ENCODE measurements around the gene DPP8. TPM values are rescaled to one million over a fixed set of nuclear protein-coding genes. Genes with fewer than 3 reads are reported as not detected.

The DPP8 gene
- total RNA-seq, 1 donor from 2014 or later: 30.0 TPM

DNA sequence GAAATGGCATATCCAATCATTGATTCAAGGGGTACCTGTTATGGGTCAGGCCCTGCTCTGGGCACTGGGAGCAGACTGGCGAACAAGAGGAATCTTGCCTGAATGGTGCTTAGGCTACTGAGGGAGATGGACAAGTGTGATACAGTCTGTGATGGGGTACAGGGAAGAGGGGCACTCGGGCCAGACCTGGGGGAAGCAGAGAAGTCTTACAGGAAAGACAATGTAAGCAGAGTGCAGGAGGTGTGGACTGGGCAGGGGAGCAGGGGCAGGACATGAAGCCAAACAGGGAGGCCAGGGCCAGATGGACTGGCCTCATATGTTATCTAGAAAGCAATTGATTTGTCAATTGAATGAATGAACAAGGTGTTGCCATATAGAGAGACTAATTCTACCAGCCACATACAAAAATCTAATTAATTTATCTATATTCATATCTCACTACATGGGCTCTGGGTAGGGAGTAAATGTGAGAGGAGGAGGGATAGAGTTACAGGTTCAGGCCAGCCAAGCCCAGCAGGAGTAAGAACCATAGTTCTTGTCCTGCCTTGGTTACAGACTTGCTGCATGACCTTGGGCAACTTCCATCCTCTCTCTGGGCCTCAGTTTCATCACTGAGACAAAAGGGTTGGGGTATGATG lies 91.2 kb downstream of the DPP8 start:
- no peak for DNase-seq (ENCODE audit: low spot score)

DNA sequence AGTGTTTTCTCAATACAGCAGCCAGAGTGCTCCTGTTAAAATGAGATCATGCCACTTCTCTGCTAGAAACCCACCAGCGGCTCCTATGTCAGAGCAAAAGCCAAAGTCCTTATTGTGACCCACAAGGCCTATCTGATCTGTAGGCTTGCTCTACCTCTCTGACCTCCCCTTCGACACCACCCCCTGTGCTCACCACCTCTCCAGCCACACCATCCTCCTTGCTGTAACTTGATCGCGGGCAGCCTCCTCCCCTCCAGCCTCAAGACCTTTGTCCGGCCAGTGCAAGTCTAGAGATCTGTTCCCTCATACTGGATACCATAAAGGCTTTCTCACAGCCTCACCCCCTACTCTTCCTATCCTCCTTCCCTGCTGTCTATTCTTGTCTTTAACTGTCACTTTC lies 92.8 kb downstream of the DPP8 start:
- no peak for DNase-seq (ENCODE audit: low spot score)

DNA sequence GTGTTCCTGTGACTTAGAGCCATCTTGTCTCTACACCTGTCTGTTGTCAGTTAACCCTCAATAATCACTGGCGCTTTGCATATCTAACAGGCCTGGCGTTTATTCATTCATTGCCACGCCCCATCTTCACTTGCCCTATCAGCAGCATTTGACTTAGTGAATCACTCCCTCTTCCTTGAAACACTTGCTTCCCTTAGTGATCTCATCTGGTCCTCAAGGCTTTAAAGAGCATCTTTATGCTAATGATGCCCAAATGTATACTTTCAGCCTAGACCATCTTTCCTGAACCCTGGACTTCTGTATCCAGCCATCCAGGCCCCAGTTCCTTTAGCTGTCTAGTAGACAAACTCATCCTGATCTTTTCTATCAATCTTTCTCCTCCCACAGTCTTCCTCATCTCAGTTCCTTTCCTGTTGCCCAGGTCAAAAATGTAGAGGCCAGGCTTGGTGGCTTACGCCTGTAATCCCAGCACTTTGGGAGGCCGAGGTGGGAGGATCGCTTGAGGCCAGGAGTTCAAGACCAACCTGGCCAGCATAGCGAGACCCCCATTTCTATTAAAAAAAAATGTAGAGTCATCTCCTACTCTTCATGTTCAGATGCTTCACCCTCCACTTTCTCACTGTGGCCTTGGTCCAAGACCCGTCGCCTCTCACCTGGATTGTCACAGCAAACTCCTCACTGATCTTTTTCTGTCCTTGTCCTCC lies 93.4 kb downstream of the DPP8 start:
- no peak for DNase-seq (ENCODE audit: low spot score)

DNA sequence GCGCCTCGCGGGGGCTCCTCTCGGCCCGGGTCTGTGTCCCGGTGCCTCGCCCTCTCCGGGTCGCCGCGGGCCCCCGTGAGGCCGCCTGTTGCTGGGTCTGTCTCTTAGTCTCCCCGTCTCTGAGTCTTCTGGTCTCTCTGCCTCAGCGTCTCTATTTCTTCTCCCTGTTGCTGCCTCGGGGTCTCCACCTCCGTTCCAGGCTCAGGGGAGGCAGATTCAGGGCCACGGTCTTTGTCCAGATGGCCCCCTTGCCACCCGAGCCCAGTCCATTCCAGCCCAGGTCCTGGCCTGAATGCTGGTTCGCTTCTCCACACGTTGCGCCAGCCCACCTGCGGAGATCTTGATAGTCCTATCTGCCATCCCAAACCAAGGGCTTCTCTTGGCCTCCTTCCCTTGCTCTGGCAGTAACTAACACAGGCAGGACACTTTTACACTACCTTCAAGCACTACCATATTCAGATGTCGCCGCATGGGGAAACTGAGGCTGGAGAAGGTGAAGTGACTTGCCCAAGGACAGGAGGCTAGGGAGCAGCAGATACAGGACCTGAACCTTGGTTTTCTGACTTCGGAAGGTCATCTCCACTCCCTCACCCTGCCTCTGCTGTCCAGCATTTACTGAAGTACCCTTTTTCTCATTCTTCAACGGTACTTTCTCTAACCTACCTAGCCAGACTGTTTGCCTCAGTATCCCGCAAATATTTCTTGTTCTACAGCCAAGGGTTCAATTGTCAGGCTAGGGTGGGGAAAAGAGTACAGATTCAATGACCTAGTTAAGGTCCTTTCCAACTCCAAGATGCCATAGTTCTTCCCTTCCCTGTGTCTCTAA lies 94.1 kb downstream of the DPP8 start:
- no peak for DNase-seq (ENCODE audit: low spot score)

DNA sequence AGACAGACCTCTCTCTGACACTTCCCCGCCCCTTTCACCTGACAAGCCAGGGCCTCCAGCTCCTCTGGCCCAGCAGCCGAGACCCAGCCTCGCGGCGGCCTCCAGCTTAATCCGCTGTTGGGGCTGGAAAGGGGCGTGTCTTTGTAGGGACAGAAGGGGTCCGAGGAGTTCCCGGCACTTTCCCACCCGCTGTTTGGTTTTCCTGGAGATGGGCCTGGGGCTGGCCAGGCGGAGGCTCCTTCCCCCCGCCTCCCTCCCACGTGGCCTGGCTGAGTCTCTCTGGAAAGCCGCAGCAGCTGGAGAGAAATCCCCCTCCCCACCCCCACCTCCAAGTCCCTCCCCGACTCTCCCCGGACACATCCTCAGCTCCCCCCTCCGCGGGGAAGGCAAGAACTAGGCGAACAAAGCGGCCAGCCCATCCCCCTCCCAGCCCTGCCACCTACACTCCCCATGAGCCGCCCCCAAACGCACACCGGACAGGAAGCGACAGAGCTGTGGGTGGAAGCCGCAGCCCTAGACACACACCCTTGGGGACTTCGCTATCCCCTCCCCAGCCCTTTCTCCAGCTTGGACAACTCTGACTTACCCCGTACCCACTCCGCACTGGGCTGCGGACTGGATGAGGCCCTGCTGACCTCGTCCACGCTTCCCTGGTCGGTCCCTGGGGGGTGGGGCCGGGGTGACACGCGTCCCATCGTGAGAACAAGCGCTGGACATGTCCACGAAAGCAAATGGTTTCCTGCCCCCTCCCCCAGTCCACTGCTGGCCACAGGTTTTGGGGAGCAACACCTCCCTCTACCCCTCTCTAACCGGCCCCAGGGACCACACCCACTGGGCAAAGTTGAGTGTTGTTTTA lies 95.9 kb downstream of the DPP8 start:
- peak; percentile 34 for DNase-seq (ENCODE audit: low spot score)

DNA sequence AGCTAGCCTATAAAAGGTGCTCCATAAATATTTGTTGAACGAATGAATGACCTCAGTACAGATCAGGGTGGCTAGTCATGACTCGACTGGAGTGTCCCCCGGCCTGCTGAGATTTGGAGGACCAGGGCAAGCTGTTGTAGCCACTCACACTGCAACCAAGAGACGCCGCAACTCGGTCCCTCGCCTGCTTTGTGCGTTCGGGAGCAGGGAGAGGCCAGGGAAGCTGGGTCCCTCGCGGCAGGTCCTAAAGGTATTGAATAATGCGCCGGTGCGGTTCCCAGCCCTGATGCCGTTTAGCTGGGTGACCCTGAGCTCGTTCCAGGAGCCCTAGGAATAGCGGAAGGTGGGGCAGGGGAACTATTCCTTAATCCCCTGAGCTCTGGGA lies 96.5 kb downstream of the DPP8 start:
- no peak for DNase-seq (ENCODE audit: low spot score)

DNA sequence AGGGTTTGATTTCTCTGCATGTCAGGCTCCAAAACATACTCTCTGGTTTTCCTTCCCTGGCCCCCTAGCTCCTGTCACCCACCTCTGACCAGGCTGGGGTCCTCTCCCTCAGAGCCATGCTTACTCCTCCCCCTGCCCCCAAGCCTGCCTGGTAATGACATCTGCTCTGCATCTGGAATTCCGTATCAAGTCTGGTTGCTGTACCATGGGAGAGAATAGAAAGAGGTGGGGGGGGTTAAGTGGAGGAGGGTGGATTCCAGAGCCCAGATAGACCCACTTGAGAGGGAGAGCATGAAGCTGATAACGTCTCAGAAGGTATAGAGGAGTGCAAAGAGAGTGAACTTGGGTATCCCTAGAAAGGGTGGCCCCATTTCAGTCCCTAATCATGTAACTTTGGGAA lies 98.9 kb downstream of the DPP8 start:
- DNase-seq (ENCODE audit: low spot score): no peak

DNA sequence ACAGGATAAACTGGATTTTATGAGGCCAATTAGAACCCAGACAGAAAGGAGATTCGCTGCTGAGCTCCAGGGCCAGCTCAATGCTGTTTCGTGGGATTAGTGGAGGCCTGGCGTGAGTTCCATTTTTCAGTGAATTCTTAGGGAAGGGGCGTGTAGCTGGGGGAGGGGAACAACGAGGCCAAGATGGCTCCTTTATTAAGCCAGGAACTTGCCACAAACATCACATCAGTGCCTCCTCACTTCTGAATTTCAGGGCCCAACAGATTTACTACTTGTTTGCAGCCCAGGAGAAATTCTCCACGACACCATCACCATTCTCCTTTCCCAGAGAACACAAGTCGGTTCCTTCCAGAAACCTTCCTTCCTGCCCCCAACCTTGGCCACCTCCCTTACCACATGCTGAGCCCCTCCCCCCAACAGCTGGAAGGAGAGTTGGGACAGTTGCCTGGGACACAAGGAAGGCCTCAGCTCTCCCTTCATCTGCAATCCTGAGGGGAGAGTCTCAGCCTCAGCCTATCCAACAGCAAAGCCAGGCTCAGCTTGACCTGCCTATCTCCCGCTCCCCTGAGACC lies 100.6 kb downstream of the DPP8 start:
- peak; percentile 30 for DNase-seq (ENCODE audit: low spot score)

DNA sequence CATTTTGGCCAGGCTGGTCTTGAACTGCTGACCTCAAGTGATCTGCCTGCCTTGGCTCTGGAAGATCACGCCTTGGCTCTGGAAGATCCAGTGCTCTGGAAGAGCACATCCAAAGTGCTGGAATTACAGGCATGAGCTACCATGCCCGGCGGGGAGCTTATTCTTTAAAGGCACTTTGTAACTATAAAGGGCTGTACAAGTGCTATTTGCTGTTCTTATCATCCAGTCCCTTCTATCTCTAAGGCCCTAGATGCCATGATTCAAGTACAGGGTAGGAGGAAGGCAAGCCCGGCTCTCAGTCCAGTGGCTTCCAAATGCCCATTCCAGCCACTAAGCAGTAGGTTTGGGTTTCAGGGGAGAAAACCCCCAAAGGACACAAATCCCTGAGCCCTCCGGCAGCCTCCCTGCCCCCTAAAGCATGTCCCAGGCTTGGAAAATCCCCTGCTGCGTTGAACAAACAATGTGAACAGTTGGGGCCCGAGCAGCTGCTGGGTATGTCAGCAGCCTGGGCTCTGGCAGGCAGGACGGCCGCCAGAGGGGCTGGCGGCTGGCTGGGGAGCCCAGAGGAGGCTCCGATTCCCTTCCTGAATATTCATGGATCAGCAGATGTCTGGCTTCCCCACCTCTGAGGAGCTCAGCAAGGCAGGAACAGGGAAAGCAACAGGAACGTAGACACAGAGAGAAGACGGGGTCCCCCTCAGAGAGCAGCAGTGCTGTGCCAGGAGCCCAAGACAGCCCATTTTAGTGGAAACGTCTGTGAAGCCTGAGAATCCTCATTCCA lies 102.5 kb downstream of the DPP8 start:
- DNase-seq (ENCODE audit: low spot score): peak; percentile 15

DNA sequence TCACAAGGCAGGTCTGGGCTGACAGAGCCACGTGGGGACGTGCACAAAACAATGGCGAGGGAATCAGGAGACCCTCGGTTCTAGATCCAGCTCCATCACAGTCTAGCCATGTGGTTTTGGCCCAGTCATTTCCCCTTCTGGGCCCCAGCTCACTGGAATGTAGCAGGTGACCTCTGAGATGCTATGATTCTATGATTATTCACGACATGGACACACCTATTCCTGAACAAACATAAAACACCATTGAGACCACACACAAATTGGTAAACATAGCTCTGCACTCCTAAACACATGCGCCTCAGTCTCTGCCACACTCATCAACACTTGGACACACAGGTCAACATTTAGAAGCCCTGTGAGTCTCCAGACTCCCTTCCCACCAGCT lies 103.7 kb downstream of the DPP8 start:
- DNase-seq (ENCODE audit: low spot score): no peak

DNA sequence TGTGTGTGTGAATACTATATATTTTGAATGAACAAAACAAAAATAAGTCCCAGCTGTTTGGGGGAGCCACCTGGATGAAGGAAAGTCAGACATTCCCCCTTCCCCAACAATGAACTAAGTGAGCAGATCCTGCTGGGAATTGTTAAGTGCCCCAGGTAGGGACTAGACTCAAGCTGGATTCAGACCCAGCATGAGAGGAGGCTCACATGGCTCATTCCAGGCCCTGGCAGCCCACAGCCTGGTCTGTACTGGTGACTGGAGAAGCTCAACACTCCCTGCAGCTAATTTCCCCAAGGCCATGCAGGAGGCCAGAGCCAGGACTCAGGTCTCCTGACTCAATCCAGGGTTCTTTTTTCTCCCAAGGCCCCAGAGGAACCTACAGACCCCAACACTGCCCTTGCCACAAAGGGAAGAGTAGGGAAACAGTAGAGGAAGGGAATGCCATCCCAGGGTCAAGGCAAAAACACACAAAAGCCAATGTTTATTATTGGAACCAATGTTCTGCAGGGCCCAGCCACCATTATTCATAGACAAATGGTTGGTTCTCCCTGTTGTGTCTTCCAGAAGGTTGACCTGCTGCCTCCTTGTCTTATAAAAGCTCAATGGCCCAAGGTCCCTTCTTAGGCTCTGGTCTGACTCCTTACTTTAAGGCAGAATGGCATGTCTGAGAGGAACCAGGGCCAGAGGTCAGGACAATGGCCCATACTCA lies 104.3 kb downstream of the DPP8 start:
- no peak for DNase-seq (ENCODE audit: low spot score)

DNA sequence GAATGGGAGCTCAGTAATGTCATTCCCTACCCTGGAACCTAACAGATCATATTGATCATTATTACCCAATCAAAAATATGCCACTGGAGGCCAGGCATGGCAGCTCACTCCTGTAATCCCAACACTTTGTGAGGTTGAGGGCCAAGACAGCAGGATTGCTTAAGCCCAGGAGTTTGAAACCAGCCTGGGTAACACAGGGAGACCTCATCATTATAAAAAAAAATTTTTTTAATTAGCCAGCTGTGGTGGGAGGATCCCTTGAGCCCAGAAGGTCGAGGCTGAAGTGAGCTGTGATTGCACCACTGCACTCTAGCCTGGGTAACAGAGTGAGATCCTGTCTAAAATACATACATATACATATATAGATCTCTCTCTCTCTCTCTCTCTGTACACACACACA lies 104.9 kb downstream of the DPP8 start:
- no peak for DNase-seq (ENCODE audit: low spot score)

DNA sequence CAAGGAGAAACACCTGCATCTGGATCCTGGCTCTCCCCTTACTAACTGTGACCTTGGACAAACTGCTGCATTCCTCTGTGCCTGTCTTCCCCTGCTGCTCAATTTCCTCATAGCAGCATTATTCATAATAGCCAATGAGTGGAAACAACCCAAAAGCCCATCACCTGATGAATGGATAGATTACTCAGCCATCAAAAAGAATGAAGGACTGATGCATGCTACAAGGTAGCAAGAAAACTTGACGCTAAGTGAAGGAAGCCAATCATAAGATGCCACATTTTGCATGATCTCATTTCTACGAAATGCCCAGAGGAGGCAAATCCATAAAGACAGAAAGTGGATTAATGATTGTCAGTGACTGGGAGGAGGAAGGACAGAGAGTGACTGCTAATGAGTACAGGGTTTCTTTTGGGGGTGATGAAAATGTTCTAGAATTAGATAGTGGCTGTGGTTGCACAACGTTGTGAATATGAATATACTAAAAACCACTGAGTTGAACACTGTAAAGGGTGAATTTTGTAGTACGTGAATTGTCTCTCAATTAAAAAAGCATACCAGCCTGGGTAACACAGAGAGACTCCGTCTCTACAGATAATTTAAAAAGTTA lies 105.9 kb downstream of the DPP8 start:
- DNase-seq (ENCODE audit: low spot score): no peak

DNA sequence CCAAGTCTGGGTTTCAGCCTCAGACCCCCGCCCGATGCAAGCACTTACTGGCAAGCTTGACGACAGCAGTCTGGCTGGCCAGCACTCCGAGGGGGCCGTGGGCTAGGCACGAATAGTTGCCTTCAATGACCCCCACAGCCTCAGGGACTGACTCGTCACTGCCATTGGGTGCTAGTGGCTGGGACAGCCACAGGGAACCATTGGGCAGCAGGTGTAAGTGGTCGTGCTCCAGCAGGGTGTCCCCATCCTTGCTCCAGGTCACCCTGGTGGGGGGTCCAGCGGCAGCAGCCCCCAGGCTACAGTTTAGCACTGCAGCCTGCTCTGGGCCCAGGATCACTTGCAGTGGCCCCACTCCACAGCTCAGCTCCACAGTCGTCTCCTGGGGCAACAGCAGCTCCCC lies 106.5 kb downstream of the DPP8 start:
- DNase-seq (ENCODE audit: low spot score): no peak

DNA sequence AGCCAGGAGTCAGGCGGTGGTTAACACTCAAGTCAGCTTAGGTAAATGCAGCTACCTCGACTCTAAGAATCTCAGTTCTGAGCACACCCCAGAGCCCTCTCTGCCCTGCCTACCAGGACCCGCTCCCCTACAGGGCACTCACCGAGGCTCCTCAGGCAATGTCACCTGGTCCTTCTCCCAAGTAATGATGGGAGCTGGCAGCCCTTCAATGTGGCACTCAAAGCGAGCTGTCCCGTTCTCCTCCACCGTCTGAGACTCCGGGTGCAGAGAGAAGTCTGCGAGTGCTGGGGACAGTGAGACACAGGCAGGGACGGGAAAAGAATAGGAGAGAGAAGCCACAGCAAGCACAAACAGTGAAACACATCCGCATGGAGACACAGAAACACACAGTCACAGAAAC lies 107.5 kb downstream of the DPP8 start:
- no peak for DNase-seq (ENCODE audit: low spot score)

DNA sequence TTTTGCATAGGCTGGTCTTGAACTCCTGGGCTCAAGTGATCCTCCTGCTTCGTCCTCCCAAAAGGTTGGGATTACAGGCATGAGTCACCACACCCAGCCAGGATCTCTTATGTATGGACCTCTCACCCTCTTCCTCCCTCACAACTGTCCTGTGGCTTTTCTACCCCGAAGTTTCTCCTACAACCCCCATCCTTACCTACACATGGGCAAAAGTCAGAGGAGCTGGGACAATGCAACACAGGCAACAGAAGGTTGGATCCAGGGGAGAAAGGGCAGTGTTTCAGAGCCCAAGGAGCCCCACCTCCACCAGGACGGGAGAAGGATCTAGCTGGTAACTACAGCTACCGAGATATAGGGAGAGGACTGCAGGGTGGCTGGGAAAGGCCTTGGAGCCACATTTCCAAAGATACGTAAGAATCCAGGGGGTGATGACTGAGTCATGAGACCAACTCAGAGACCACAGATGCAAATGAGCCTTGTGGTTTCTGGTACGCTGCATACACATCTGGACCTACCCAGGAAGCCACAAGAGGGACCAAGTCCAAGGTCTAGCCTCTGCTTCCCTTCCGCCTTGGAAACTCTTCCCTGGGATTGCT lies 108.4 kb downstream of the DPP8 start:
- no peak for DNase-seq (ENCODE audit: low spot score)

DNA sequence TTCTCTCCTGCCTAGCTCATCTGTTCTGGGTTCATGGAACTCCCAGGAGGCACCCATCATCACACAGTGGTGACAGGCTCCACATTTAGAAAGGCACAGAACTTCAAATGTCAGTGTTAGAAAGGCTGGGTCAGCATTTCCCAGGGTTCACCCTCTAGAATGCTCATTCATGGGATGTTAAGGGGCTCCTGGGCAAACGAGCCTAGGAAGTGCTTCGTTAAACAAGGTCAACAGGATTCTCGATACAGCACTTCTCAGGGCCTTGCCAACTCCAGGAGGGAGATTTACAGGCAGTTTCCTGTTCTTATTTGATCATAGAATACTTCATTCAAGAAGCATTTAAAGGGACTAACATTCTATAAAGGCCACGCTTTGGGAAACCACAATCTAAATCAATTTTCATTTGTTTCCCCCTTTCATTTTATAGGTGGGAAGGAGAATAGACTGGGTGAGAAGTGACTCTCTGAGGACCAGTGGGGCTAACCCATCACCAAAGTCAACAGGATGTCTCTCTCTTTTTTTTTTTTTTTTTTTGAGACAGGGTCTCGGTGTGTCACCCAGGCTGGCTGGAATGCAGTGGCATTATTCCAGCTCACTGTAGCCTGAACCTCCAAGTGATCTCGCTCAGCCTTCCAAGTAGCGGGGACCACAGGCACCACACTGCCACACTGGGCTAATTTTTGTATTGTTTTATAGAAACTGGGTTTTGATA lies 109.0 kb downstream of the DPP8 start:
- no peak for DNase-seq (ENCODE audit: low spot score)

DNA sequence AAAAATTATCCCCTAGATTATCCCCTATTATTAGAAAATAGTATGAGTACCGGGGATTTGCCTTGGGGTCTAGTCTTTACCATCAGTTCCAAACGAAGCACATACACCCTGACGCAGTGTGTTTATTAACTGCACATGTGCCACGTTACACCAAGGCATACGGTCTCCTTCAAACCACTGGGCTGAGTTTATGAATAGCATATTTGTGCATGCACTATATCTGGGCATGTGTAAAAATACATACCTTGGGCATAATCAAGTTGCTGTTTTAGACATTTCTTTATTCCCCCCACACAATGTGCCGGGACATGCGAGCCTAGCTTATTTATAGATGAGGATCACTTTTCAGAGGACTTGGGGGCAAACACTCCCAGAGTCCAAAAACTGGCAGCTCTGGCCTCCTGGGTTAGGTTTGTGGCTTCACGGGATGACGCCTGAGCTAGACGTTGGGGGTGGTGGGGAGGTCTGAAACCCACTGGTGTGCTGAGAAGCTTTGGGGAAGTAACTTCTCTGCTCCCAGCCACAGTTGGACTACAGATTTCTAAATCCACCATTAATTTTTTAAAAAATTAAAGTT lies 111.0 kb downstream of the DPP8 start:
- DNase-seq (ENCODE audit: low spot score): no peak

Data from mucosa of gallbladder (tissue), 1 donor.